ENCODE results near the gene CRPPA.

Gene CRPPA

DNA sequence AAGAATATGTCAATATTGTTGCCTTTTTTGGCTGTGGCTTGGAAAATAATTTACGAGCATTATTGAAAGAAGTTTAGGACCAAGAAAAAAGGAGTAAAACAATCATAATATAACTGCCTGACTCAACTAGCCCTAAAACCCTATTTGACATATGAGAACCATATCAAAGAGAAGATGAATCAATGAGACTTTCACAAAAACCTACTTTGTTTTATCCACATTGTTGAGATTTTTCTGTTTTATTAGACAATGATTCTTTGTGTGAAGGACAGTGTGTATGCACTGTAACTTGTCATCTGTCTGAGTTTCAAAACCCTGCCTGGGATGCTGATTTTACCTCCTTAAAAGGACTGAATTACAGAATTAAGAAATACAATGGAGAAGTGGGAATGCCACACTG lies 25.2 kb upstream of the CRPPA start:
- TF ChIP-seq POLR2AphosphoS5 (IDR thresholded peaks at IDR 0.05; ENCODE audit: low read depth, low read length) (no peak), FOXP2 (optimal IDR thresholded peaks at IDR 0.05; ENCODE audit: borderline replicate concordance, extremely low read depth, extremely low read length, insufficient read depth) (no peak), SIN3A (IDR thresholded peaks at IDR 0.05; ENCODE audit: borderline replicate concordance, insufficient read depth, low read length) (no peak), TAF1 (IDR thresholded peaks at IDR 0.05; ENCODE audit: borderline replicate concordance, insufficient read depth, low read length) (no peak)
- TF ChIP-seq, protein P1, sequence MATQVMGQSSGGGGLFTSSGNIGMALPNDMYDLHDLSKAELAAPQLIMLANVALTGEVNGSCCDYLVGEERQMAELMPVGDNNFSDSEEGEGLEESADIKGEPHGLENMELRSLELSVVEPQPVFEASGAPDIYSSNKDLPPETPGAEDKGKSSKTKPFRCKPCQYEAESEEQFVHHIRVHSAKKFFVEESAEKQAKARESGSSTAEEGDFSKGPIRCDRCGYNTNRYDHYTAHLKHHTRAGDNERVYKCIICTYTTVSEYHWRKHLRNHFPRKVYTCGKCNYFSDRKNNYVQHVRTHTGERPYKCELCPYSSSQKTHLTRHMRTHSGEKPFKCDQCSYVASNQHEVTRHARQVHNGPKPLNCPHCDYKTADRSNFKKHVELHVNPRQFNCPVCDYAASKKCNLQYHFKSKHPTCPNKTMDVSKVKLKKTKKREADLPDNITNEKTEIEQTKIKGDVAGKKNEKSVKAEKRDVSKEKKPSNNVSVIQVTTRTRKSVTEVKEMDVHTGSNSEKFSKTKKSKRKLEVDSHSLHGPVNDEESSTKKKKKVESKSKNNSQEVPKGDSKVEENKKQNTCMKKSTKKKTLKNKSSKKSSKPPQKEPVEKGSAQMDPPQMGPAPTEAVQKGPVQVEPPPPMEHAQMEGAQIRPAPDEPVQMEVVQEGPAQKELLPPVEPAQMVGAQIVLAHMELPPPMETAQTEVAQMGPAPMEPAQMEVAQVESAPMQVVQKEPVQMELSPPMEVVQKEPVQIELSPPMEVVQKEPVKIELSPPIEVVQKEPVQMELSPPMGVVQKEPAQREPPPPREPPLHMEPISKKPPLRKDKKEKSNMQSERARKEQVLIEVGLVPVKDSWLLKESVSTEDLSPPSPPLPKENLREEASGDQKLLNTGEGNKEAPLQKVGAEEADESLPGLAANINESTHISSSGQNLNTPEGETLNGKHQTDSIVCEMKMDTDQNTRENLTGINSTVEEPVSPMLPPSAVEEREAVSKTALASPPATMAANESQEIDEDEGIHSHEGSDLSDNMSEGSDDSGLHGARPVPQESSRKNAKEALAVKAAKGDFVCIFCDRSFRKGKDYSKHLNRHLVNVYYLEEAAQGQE (IDR thresholded peaks at IDR 0.05; ENCODE audit: insufficient read depth in 1 of 2, low read depth in 2 of 2, low read length in 2 of 2) = no peak

DNA sequence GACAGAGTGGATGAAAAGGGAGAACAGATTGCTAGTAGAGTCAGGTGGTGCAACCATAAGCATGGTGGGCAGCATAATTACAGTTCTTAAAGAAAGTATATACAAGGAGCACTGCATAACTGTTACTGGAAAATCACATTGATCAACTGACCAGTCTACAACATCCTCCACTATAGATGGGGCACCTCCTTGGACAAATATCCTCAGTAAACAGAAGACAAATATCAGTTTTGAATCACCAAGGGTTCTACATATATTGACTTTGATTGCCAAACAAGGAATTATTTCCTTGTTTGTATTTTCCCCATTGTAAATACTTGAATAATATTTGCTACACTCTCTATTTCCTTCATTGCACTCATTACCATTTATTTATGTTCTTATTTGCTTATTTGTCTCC lies 17.6 kb upstream of the CRPPA start:
- TF ChIP-seq SIN3A (IDR thresholded peaks at IDR 0.05; ENCODE audit: borderline replicate concordance, insufficient read depth, low read length) = no peak
- no peak for TF ChIP-seq TAF1 (IDR thresholded peaks at IDR 0.05; ENCODE audit: borderline replicate concordance, insufficient read depth, low read length)
- no peak for TF ChIP-seq POLR2AphosphoS5 (IDR thresholded peaks at IDR 0.05; ENCODE audit: low read depth, low read length)
- no peak for TF ChIP-seq FOXP2 (optimal IDR thresholded peaks at IDR 0.05; ENCODE audit: borderline replicate concordance, extremely low read depth, extremely low read length, insufficient read depth)
- TF ChIP-seq, protein P1 (IDR thresholded peaks at IDR 0.05; ENCODE audit: insufficient read depth in 1 of 2, low read depth in 2 of 2, low read length in 2 of 2) = no peak

DNA sequence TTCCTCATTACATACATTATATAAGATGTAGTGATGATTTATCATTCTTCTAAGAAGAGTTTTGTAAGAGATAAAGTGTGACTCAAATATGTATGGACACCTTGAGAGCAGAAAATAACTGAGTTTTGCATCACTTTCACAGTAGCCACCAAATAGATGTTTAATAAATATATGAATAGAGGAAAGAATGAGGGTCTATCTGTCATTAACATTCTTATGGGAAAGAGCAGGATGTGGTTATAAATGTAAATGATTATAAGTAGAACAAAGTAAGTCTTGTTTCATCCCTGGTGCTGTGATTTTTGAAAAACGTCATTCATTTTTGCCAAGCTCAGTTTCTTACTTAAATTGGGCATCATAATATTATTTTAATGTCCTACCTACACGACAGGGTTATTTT lies 15.0 kb upstream of the CRPPA start:
- TF ChIP-seq SIN3A (IDR thresholded peaks at IDR 0.05; ENCODE audit: borderline replicate concordance, insufficient read depth, low read length) = no peak
- TF ChIP-seq, protein P1 (IDR thresholded peaks at IDR 0.05; ENCODE audit: insufficient read depth in 1 of 2, low read depth in 2 of 2, low read length in 2 of 2) = no peak
- TF ChIP-seq FOXP2 (optimal IDR thresholded peaks at IDR 0.05; ENCODE audit: borderline replicate concordance, extremely low read depth, extremely low read length, insufficient read depth) = no peak
- TF ChIP-seq POLR2AphosphoS5 (IDR thresholded peaks at IDR 0.05; ENCODE audit: low read depth, low read length) = no peak
- TF ChIP-seq TAF1 (IDR thresholded peaks at IDR 0.05; ENCODE audit: borderline replicate concordance, insufficient read depth, low read length) = no peak

DNA sequence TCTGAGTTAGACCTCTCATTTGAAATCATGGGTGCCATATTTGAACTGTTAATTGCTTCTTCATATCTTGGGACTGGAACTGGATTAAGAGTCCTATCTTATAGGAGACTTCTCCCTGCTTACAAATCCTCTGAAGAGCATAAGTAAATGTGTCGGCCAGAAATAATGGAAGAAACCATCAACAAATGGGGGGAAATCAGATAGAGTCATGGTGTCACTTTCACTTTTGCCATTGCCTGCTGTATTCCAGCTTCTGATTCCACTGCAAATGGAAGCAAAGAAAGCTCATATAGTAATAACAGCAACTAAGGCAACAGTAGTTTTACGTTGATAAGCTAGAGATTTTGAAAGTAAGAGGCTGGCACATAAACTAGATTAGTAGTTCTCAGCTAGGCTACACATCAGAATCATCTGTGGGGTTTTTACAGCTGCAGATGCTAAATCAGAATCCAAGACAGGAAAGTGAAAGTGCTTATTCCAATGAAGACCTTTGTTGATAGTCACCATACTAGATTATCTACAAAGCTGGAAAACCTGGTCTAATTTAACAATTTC lies 12.3 kb upstream of the CRPPA start:
- no peak for TF ChIP-seq SIN3A (IDR thresholded peaks at IDR 0.05; ENCODE audit: borderline replicate concordance, insufficient read depth, low read length)
- TF ChIP-seq POLR2AphosphoS5 (IDR thresholded peaks at IDR 0.05; ENCODE audit: low read depth, low read length) = no peak
- no peak for TF ChIP-seq FOXP2 (optimal IDR thresholded peaks at IDR 0.05; ENCODE audit: borderline replicate concordance, extremely low read depth, extremely low read length, insufficient read depth)
- no peak for TF ChIP-seq TAF1 (IDR thresholded peaks at IDR 0.05; ENCODE audit: borderline replicate concordance, insufficient read depth, low read length)
- TF ChIP-seq, protein P1 (IDR thresholded peaks at IDR 0.05; ENCODE audit: insufficient read depth in 1 of 2, low read depth in 2 of 2, low read length in 2 of 2) = no peak

DNA sequence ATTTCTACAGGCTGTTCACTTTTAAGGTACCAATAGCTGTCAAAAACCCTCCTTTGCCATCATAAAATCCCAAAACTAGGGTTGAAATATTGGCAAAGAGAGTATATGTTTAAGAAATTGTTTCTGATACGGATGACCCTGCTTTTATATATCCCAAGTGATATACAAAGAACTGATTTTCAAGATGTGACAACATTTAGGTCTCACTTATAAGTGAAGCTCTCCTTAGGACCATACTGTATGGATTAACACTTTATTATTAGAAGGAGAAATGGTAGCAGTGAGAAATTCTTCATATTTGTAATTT lies 11.0 kb upstream of the CRPPA start:
- no peak for TF ChIP-seq TAF1 (IDR thresholded peaks at IDR 0.05; ENCODE audit: borderline replicate concordance, insufficient read depth, low read length)
- no peak for TF ChIP-seq SIN3A (IDR thresholded peaks at IDR 0.05; ENCODE audit: borderline replicate concordance, insufficient read depth, low read length)
- no peak for TF ChIP-seq POLR2AphosphoS5 (IDR thresholded peaks at IDR 0.05; ENCODE audit: low read depth, low read length)
- TF ChIP-seq, protein P1 (IDR thresholded peaks at IDR 0.05; ENCODE audit: insufficient read depth in 1 of 2, low read depth in 2 of 2, low read length in 2 of 2) = no peak
- TF ChIP-seq FOXP2 (optimal IDR thresholded peaks at IDR 0.05; ENCODE audit: borderline replicate concordance, extremely low read depth, extremely low read length, insufficient read depth) = no peak
